Nephron (organoid): ENCODE results near the gene TMEM203.

Source experiments
- H3K27ac Mint-ChIP-seq, 3 experiments: 2 replicates each; pipeline ENCODE4 v1.8.0; 2020; ENCODE audit warnings: mixed read lengths in 3 of 3, mild to moderate bottlenecking in 2 of 3, moderate library complexity in 1 of 3
- H3K27me3 Mint-ChIP-seq: 2 replicates; pipeline ENCODE4 v1.8.0; 2021; ENCODE audit warnings: low read depth, mild to moderate bottlenecking, moderate library complexity, mixed read lengths
- H3K36me3 Mint-ChIP-seq: 2 replicates; pipeline ENCODE4 v1.8.0; 2020; ENCODE audit warnings: low read depth, mixed read lengths
- H3K4me1 Mint-ChIP-seq: 2 replicates; pipeline ENCODE4 v1.8.0; 2020; ENCODE audit warnings: mixed read lengths
- H3K4me3 Mint-ChIP-seq, 3 experiments: 2 replicates each; pipeline ENCODE4 v1.8.0; 2020; ENCODE audit warnings: mild to moderate bottlenecking in 3 of 3, mixed read lengths in 3 of 3, moderate library complexity in 2 of 3
- H3K9me3 Mint-ChIP-seq: 2 replicates; pipeline ENCODE4 v1.8.0; 2020; ENCODE audit warnings: mixed read lengths
- TF ChIP-seq, protein P1 (sequence below), 3 experiments: fragments of 200-600 bp; sonication (generic); IDR thresholded peaks; one replicate each; pipeline ENCODE4 v1.5.0; 2021; ENCODE audit warnings: antibody characterized with exemption in 3 of 3; ENCODE audit not compliant: unreplicated experiment in 3 of 3

The TMEM203 gene

DNA sequence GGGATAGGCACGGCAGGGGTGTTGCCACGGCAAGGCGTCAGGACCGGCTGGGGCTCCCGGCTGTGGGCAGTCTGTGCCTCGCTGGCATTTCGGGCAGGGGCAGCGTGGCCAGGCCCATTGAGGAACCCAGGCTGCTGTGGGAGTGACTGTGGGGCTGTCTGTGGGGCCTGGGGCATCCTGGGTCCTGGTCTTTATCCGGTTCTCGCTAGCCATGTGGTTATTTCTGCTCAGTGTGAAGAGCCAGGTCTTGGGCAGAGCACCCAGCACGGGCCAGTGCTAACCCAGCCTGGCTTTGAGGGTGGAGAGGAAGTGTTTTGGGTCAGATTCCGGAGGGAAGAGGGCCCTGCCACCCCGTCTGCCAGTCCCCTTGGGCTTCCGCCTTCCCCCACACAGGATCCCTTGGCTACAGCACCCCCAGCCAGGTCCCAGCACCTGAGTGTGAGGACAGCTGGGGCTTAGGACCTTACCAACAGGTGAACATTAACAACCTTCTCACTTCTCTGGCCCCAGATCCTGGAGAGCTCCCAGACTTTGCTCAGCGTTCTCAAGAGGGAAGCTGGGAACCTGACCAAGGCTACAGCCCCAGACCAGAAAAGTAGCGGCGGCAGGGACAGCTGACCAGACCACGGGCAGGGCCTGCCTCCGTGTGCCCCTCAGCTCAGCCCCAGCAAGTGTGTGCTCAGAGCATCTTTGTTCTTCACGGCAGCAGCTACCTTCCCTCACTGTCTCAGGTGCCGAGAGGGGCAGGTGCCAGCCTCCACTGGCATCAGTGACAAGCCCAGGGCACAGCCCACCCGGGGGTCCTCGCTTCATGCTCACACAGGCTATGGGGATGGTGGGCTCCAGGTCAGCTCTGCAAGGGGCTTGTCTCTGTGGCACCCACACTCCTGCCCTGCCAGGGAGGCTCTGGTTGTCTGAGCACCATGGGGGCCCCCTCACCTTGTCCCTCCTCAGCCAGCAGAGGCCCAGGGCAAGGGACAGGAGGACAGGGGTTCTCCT, 15.9 kb downstream of the TMEM203 start:
- TF ChIP-seq, protein P1, sequence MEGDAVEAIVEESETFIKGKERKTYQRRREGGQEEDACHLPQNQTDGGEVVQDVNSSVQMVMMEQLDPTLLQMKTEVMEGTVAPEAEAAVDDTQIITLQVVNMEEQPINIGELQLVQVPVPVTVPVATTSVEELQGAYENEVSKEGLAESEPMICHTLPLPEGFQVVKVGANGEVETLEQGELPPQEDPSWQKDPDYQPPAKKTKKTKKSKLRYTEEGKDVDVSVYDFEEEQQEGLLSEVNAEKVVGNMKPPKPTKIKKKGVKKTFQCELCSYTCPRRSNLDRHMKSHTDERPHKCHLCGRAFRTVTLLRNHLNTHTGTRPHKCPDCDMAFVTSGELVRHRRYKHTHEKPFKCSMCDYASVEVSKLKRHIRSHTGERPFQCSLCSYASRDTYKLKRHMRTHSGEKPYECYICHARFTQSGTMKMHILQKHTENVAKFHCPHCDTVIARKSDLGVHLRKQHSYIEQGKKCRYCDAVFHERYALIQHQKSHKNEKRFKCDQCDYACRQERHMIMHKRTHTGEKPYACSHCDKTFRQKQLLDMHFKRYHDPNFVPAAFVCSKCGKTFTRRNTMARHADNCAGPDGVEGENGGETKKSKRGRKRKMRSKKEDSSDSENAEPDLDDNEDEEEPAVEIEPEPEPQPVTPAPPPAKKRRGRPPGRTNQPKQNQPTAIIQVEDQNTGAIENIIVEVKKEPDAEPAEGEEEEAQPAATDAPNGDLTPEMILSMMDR (IDR thresholded peaks at IDR 0.05; ENCODE audit: unreplicated experiment in 3 of 3) = no peak
- Mint-ChIP-seq H3K36me3 (peaks cover under 1% of the 10 kb centered on the region), H3K4me1 (peaks cover 32% of the 10 kb centered on the region), H3K27ac (peak overlapping the region; percentile 84 to 96 (median 91)), H3K27me3 (no peaks in the 10 kb centered on the region), H3K4me3 (peak overlapping the region; percentile 90 to 99 (median 93)), H3K9me3 (no peaks in the 10 kb centered on the region)

DNA sequence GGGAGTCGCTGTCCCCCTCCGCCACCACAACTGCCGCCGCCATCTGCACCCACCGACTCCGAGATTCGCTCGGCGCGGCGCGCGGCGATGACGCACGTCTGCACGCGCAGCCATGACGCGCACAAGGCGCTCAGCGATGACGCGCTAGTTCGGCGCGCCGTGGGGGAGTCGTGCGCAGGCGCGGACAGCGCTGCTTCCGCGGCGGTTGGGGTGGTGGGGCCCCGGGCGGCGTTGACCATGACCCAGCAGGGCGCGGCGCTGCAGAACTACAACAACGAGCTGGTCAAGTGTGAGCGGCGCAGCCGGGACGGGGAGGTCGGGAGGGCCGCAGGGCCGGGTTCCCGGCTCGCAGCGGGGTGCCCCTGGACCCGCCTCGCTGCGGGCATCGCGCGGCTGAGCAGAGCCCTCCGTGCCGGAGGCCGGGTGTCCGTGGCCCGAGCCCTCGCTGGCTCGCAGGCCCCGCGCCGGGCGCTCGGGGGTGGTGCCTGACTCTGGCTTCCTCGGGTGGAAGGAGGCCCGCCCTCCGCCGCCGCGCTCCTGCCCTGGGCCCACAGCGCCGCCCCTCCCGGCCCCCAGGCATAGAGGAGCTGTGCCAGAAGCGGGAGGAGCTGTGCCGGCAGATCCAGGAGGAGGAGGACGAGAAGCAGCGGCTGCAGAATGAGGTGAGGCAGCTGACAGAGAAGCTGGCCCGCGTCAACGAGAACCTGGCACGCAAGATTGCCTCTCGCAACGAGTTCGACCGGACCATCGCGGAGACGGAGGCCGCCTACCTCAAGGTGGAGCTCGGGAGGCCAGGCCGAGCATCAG, 16.8 kb downstream of the TMEM203 start, which contains the start of the genes ANAPC2 and SSNA1:
ANAPC2 (minus strand) TSS at position 71 of the 807 bp plus-strand sequence; CDS start at position 43, 28 bp downstream.
SSNA1 (plus strand) TSS at position 187 of the 807 bp plus-strand sequence; CDS start at position 238, 51 bp downstream.
- Mint-ChIP-seq H3K27me3 (no peaks in the 10 kb centered on the region), H3K9me3 (no peaks in the 10 kb centered on the region), H3K36me3 (peaks cover 6% of the 10 kb centered on the region), H3K27ac (peak within 1 kb of the TSS; percentile 84 to 96 (median 91)), H3K4me3 (peak within 1 kb of the TSS; percentile 91 to 99 (median 94)), H3K4me1 (peaks cover 32% of the 10 kb centered on the region)
- TF ChIP-seq, protein P1 (IDR thresholded peaks at IDR 0.05; ENCODE audit: unreplicated experiment in 3 of 3) = peak in 2 of 3 experiments; percentile 14 to 29

DNA sequence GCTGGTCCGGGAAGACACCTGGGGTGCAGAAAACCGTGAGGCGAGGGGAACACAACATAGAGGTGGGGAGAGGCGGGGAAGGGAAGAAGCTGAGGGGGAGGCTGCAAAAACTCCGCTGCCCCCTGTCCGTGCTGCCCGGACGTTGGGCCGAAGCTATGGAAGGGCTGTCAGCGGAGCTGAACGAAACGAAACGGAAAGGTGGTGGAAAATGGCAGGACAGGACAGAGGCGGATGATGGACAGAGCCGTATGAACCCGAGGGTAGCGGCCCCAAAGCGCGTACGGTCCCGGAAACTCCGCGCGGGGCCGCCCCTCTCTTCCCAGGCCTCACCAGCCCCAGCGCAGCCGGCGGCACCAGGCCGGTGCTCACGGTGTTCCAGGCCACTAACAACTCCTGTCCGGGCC, 17.4 kb downstream of the TMEM203 start:
- TF ChIP-seq, protein P1 (IDR thresholded peaks at IDR 0.05; ENCODE audit: unreplicated experiment in 3 of 3) = no peak
- H3K4me3 Mint-ChIP-seq = peak overlapping the region; percentile 91 to 95 (median 94)
- H3K36me3 Mint-ChIP-seq = peaks cover 6% of the 10 kb centered on the region
- H3K27me3 Mint-ChIP-seq = no peaks in the 10 kb centered on the region
- peak overlapping the region; percentile 72 to 91 (median 84) for H3K27ac Mint-ChIP-seq
- no peaks in the 10 kb centered on the region for H3K9me3 Mint-ChIP-seq
- H3K4me1 Mint-ChIP-seq = peaks cover 32% of the 10 kb centered on the region

DNA sequence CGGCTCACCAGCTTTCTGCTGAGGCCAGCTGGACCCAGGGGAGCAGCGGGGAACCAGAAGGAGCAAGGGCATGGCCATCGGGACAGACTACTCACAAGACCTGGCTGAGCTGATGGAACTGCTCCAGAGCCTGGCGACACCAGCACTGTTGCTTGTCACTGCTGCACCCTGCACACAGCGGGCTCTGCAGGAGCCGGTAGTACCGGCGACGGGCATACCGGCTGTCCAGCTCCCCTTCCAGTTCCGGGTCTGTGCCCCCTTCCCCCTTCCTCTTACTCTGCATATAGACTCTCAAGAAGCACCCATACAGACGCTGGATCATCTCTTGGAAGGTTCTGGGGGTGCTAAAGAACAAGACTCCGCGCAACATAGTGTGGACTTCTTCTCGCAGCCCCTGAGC, 18.1 kb downstream of the TMEM203 start:
- Mint-ChIP-seq H3K27ac (peak overlapping the region in 2 of 3 experiments; percentile 75 to 82), H3K4me1 (peaks cover 32% of the 10 kb centered on the region), H3K27me3 (no peaks in the 10 kb centered on the region), H3K4me3 (peak overlapping the region; percentile 91 to 95 (median 94)), H3K9me3 (no peaks in the 10 kb centered on the region), H3K36me3 (peaks cover 6% of the 10 kb centered on the region)
- TF ChIP-seq, protein P1 (IDR thresholded peaks at IDR 0.05; ENCODE audit: unreplicated experiment in 3 of 3) = no peak

DNA sequence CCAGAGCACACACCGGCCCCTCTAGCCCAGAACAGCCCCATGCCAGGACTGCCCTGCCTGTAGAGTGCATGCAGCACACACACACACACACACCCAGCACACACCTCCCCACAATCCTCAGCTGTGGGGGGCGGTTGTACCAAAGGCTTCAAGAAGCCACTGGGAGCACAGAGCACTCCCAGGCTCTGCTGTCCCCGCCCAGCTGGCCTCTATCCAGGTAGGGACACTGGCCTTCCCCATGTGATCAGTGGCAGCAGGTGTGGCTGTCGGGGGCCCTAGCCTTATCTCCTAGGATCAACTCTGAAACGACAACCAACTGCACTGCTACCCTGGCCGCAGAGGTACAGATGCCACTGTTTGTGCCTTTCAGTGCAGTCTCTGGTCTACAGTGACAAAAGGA, 19.1 kb downstream of the TMEM203 start:
- Mint-ChIP-seq H3K9me3 (no peaks in the 10 kb centered on the region), H3K36me3 (peaks cover 11% of the 10 kb centered on the region), H3K27ac (no peak overlapping the region), H3K27me3 (no peaks in the 10 kb centered on the region), H3K4me1 (peaks cover 32% of the 10 kb centered on the region), H3K4me3 (peak overlapping the region; percentile 91 to 95 (median 94))
- TF ChIP-seq, protein P1 (IDR thresholded peaks at IDR 0.05; ENCODE audit: unreplicated experiment in 3 of 3) = no peak
